Stimulated activated CD4-positive, alpha-beta T cell treated with anti-CD3 and anti-CD28 coated beads, Interleukin-4, amount 100 ng/mL, for 4 hours (primary cell): ENCODE results near the gene IGSF22.

Experiments
- DNase-seq, 2 experiments: peaks; one replicate each; pipeline ENCODE4 v3.0.0-alpha.2; 2020

Gene IGSF22

DNA sequence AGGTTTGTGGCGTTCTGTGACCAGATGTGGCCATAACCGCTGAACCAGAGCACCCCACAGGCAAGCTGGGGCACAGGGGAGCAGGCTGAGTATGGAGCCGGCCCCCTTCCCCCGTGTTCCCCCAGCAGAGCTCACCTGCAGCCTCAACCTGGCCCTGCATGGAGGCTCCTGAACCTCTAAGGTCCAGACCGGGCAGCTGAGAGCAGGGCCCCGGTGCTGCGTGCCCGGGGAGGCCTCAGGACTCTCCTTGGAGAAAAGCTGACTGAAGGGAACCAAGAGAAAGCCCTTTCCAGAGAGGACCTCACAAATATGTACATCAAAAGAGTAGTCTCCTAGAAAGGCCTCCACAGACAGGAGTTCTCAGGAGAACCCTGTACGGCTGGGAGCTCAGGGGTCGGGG is 17.4 kb upstream of the IGSF22 start:
- DNase-seq, result no peak

DNA sequence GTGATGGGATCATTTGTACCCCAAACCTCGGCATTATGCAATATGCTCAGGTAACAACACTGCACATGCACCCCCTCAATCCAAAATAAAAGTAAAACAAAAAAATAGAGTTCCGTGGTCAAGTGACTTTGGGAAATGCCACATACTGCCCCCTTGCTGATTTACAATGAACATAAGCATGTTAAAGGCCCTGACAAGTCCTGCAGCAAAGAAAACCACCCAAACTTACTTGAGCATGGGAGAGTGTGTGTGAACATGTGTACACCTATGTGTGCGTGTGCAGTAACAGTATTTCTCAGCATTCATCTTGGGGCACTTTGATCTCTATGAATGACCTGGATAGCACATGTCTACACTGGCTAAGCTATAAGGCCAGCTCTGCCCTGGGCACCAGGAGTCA is 15.8 kb upstream of the IGSF22 start:
- no peak for DNase-seq

DNA sequence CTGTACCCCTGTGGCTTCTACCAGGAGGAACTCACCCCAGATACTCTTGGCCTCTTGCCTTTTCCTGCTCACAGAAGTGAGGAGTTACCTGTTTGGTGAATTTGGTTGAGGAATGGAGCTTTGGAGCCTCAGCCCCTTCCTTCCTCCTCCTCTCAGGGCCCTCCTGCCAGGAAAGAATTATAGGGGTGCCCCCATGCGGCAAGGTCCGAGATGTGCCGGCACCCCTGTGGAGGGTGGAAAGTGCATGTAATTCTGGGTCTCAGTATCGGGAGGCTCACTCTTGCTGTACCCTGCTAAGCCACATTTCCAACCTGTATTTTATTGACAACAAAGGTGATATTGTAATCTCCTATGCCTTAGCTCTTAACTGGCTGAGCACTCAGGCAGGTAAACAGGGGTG is 13.7 kb upstream of the IGSF22 start:
- no peak for DNase-seq

- DNase-seq, result no peak
Measured at GRCh38 chr11:18737642-18738041, 11.7 kb upstream of the IGSF22 start.

- no peak for DNase-seq
Measured at GRCh38 chr11:18736590-18737148, 10.7 kb upstream of the IGSF22 start.

DNA sequence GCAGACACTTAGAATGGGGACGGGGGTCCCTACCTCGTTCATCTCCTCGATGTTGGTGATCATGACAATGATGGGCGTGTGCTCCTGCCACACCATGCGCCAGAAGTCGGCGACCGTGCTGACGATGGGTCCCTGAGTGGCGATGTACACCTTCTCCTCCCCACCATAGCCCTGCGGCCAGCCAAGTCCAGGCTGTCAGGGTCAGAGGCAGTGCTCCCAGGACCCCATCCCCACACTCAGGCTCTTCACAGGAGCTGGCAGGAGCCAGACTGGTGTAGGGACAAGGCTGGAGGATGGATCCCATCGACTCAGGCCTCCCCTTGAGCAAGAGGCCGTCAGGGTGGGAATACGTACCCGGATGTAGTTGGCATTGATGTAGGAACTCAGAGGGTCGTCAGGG is 7.2 kb upstream of the IGSF22 start:
- no peak for DNase-seq

DNA sequence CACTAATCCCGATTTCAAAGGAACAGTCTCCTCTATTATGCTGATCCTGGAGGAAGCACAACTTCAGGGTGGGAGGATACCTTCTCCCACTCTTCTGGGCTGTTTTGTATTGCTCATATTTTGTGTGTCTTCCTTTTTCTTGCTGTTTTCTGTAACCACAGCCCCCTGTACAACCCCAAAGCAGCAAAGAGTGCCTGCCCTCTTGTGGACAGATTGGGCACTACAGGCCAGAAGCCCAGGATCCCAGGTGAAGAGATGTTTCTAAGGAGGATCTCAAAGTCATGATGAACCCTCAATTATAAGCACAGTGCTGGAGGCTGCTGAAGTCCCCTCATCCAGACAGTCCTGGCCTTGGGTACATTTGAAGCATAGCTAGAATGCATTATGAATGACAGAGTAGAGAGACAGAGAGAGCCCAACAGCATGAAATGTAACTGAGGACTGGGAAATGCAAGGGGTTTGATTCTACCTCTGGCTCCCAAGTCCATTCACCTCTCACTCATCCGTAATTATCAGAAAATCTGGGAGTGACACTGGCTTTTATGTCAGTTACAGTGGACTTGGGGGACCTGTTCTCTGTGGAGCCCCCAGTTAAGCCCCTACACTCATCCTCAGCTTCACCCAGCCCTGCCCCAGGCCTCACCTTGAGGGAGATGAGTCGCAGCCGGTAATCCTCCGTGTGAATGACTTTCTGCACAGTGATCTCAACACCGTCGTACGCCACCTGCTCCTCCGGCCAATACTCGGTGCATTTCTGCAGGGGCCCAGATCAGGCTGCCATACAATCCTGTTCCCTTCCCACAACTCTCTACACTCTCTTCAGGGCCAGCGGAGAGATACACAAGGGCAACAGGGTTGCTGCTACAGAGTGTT is 6.2 kb upstream of the IGSF22 start:
- peak; percentile 58 to 65 for DNase-seq

DNA sequence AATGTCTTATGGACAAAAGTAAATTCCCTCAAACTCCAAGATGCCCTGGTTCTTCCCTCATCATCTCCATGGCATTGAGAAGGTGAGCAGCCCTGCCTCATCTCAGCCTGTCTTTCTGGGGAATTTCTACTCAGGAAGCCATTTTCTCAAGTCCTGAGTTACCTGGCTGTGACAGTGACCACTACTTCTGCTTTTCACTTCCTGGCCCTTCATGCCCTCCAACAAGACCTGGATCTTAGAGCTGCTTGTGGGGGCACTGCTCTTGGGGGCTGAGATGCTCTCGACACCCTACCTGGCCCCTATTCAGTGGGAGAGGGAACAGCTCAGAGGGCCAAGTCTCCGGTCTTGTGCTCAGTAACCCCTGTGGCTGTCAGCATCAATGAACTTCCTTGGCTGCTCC is 5.5 kb upstream of the IGSF22 start:
- DNase-seq, result no peak

DNA sequence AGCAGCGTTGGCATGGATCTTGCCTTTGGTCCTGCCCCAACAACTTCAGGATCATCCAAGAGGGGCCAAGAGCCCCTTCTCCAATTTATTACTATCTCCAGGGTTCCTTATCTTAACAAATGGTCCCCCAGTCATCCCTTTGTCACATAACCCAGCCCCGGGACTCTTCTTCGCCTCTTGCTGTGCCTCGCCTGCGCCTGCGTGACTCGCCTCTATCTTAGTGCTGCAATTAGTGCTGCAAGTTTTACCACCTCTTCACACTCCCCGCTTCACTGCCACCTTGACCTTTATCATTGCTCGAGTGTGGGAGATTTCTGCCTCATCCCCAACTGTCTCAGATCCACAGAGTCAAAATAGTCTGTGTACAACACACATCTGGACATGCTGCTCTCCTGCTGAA is 4.0 kb upstream of the IGSF22 start:
- DNase-seq, result no peak

GRCh38 chr11:18729426-18729825 is 3.4 kb upstream of the IGSF22 start:
- no peak for DNase-seq

GRCh38 chr11:18728658-18729057 is 2.7 kb upstream of the IGSF22 start:
- no peak for DNase-seq

DNA sequence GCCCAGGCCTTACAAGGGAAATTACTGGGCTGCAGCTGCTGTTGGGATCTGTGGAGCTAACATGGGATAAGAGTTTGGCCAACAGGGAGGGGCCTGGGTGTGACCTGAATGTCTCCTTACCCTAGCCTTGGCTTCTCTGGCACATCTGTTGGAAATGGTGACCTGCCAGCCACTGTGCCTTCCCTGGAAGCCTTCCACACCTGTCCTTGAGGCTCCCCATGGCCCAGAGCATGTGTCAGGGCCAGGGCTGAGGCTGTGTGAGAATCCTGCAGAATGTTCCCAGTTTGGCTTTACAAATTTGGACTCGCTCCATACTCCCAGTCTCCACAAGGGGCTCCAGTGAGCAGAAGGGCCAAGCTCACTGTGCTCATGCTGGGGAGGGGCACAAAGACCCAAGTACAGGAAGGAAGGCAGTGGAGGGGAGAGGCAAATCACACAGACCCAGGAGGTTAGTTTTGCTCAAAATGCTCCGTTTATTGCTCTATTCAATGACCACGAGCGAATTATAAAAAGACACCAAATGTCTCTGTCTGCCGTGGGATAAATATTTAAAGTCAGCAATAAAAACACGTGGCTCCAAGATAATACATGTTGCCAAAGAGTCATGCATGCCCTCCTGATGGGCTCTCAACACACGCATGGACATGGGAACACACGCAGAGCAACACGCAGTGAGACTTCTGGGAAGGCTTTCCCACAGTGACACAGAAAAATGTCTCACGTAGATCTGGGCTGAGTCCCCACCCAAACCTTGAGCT is 1.7 kb upstream of the IGSF22 start:
- DNase-seq, result peak; percentile 24 to 43

- DNase-seq, result no peak
Measured at GRCh38 chr11:18723991-18724390, 2.0 kb downstream of the IGSF22 start.

DNA sequence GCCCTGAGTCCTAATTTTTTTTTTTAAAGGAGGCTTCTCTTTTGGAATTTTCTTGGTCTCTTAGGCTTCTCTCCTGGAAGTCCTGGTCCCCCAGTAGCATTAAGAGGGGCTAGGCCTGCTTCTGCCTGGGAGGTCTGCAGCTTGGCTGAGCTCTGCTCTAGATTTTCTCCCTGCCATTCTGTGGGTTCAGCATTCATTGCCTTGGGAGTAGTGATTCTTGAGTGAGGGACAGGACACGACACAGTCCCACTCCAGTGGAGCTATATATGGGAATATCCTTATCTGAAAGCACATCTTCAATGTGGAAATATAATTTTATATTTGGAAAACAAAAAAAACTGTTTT is 3.7 kb downstream of the IGSF22 start:
- no peak for DNase-seq

GRCh38 chr11:18721561-18722292 is 4.3 kb downstream of the IGSF22 start:
- DNase-seq, result peak; percentile 33 to 35

GRCh38 chr11:18720808-18721560 is 5.0 kb downstream of the IGSF22 start:
- peak; percentile 80 to 83 for DNase-seq

GRCh38 chr11:18720091-18720807 is 5.7 kb downstream of the IGSF22 start:
- DNase-seq, result no peak

DNA sequence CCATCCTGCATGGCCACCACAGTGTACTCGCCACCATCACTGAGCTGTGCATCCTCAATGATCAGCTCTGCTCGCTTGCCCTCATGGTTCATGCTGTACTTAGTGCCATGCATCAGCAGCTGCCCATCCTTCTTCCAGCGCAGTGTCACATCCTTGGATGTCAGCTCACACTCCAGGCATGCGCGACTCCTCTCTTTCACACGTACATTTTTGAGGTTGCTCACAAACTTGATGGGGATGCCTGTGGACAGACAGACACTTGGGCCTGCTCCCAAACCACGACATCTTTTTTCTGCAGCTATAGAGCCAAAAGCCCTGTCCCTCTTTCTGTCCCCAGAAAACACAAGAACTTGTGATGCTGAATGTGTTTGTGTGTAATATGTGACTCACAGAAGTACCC is 10.5 kb downstream of the IGSF22 start:
- no peak for DNase-seq

GRCh38 chr11:18714443-18714780 is 11.6 kb downstream of the IGSF22 start:
- DNase-seq, result no peak

DNA sequence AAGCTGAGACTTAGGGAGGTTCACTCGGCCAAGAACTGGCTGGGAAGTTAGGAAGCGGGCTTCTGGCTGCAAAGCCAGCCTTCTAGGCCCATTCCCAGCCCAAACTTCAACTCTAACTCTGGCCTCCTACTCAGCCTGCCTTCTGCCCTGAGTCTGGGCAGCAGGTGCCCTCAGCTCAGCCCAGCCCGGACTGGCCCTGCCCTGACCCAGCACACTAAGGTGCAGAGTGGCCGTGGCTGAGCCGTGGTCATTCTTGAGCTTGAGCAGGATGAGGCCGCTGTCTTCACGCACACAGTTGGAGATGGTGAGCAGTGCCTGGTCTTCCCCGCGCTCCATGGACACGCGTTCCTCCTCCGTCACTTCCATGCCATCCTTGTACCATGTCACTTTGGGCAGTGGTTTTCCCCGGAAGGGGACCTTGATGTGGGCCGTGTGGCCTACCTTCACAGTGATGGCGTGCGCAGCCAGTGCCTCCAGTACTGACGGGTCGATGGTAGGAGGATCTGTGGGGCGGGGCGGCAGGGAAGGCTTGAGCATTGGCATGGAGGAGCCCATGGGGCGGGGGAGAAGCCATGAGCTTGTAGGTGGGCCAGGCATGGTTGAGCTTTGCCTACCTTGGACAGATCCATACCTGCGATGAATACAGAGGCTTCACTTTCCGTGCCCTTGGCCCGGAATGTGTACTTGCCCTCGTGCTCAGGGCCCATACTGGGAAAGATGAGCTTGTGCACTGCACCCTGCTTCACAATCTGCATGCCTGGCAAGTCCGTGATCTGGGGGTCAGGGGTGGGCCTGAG is 12.1 kb downstream of the IGSF22 start:
- no peak for DNase-seq

- no peak for DNase-seq
Measured at GRCh38 chr11:18710545-18710944, 15.4 kb downstream of the IGSF22 start.
